Hepatocyte (in vitro differentiated cells): ENCODE results near the gene NDC80. TPM values are rescaled to one million over a fixed set of nuclear protein-coding genes. Genes with fewer than 3 reads are reported as not detected.
A peak's percentile ranks its signal among the peaks of the same experiment; 100 is the strongest.

ENCODE experiments used
- DNase-seq: peaks from one replicate; pipeline ENCODE4 v3.0.0-alpha.2; 2016; ENCODE audit warnings: low spot score
- H2AFZ ChIP-seq: fragments of 200-600 bp; sonication (generic); 2 replicates; pipeline ENCODE4 v1.6.0; 2016; ENCODE audit warnings: antibody characterized with exemption, mild to moderate bottlenecking
- H3K27ac ChIP-seq: fragments of 200-600 bp; sonication (generic); 2 replicates; pipeline ENCODE4 v1.5.1; 2016; ENCODE audit warnings: mild to moderate bottlenecking
- H3K27me3 ChIP-seq: fragments of 200-600 bp; sonication (generic); 2 replicates; pipeline ENCODE4 v1.6.1; 2016
- H3K36me3 ChIP-seq: fragments of 200-600 bp; sonication (generic); replicated peaks from 2 replicates; pipeline ENCODE4 v1.5.1; 2016; ENCODE audit warnings: low read depth; ENCODE audit not compliant: insufficient read depth
- H3K4me1 ChIP-seq: fragments of 200-600 bp; sonication (generic); 2 replicates; pipeline ENCODE4 v1.5.1; 2016; ENCODE audit warnings: mild to moderate bottlenecking, moderate library complexity; ENCODE audit not compliant: insufficient read depth
- H3K4me2 ChIP-seq: fragments of 200-600 bp; sonication (generic); 2 replicates; pipeline ENCODE4 v1.6.0; 2016
- H3K4me3 ChIP-seq: fragments of 200-600 bp; sonication (generic); 2 replicates; pipeline ENCODE4 v1.5.1; 2016; ENCODE audit warnings: mild to moderate bottlenecking
- H3K79me2 ChIP-seq: fragments of 200-600 bp; sonication (generic); 2 replicates; pipeline ENCODE4 v1.6.0; 2017; ENCODE audit warnings: mild to moderate bottlenecking
- H3K9me2 ChIP-seq: fragments of 200-600 bp; sonication (generic); replicated peaks from 2 replicates; pipeline ENCODE4 v1.6.0; 2017; ENCODE audit warnings: mild to moderate bottlenecking; ENCODE audit not compliant: insufficient read depth
- H3K9me3 ChIP-seq: fragments of 200-600 bp; sonication (generic); 2 replicates; pipeline ENCODE4 v1.5.1; 2016; ENCODE audit warnings: low read depth, mild to moderate bottlenecking
- H4K20me1 ChIP-seq: fragments of 200-600 bp; sonication (generic); 2 replicates; pipeline ENCODE4 v1.6.0; 2016; ENCODE audit warnings: mild to moderate bottlenecking; ENCODE audit not compliant: insufficient read depth, poor library complexity, severe bottlenecking
- CTCF ChIP-seq: fragments of 200-600 bp; sonication (generic); IDR thresholded peaks from 2 replicates; pipeline ENCODE4 v1.5.1; 2016; ENCODE audit warnings: antibody characterized with exemption, mild to moderate bottlenecking; ENCODE audit not compliant: poor library complexity
- EZH2 ChIP-seq: fragments of 200-600 bp; sonication (generic); IDR thresholded peaks from 2 replicates; pipeline ENCODE4 v1.6.1; 2016; ENCODE audit warnings: antibody characterized with exemption, mild to moderate bottlenecking, borderline replicate concordance
- EZH2phosphoT487 ChIP-seq: fragments of 200-600 bp; sonication (generic); IDR thresholded peaks from one replicate; pipeline ENCODE4 v1.6.1; 2018; ENCODE audit warnings: antibody characterized with exemption, mild to moderate bottlenecking, low read depth, moderate library complexity; ENCODE audit not compliant: unreplicated experiment, severe bottlenecking
- WGBS: methylation state at CpG from one replicate; pipeline ENCODE4 v1.1.6; 2016; ENCODE audit warnings: low lambda C conversion rate; ENCODE audit errors: missing lambda C conversion rate; 5-methylcytosine and 5-hydroxymethylcytosine counted together
- polyA plus RNA-seq: library from polyadenylated mRNA; unstranded; fragments of >200 nt; fragmentation: Nextera tagmentation; extraction: Ambion mirVana; gene quantifications from 2 replicates; pipeline ENCODE4 v1.2.1, GENCODE V29; 2016
- total RNA-seq: library from RNA; depleted of rRNA; stranded (reverse); fragments of >200 nt; gene quantifications from 2 replicates; pipeline ENCODE4 v1.2.3, GENCODE V29; 2014

NDC80 gene
- total and polyA plus RNA-seq, 2 experiments from 2014 or later, result 3.9 to 6.5 TPM

DNA sequence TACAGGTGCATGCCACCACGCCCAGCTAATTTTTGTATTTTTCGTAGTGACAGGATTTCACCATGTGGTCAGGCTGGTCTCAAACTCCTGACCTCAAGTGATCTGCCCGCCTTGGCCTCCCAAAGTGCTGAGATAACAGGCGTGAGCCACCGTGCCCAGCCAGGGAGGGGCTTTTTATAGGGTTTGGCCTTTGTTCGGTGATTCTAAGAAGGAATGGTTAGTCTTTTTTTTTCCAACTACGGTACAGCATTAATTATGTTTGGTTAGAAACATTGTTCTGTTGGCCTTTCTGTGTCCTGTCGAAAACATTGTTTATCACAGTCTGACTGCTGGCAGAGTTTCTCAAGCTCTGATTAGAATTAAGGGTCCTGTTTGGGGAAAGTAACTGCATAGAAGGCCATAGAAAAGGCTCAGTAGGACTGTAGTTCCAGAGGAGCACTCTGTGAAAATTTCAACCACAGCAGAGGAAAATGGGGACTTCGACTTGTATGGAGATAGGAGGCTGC lies 64.8 kb downstream of the NDC80 start:
- Histone ChIP-seq H3K36me3 (no peaks in the 10 kb centered on the region), H3K9me3 (no peaks in the 10 kb centered on the region), H3K9me2 (no peaks in the 10 kb centered on the region), H3K79me2 (no peaks in the 10 kb centered on the region), H3K4me2 (no peak overlapping the region), H3K4me3 (no peak overlapping the region), H3K27ac (peak overlapping the region; percentile 25), H3K4me1 (no peaks in the 10 kb centered on the region), H2AFZ (peak overlapping the region; percentile 29), H3K27me3 (no peaks in the 10 kb centered on the region), H4K20me1 (no peaks in the 10 kb centered on the region)
- TF ChIP-seq EZH2phosphoT487 (no peak), CTCF (no peak), EZH2 (no peak)
- no peak for DNase-seq
- 73% methylated on average over 9 of the region's 9 CpGs for WGBS

GRCh38 chr18:2641638-2642037 lies 70.3 kb downstream of the NDC80 start:
- H3K4me1 ChIP-seq, result no peaks in the 10 kb centered on the region
- no peak overlapping the region for H2AFZ ChIP-seq
- no peaks in the 10 kb centered on the region for H3K9me3 ChIP-seq
- no peak overlapping the region for H3K4me3 ChIP-seq
- no peaks in the 10 kb centered on the region for H3K79me2 ChIP-seq
- no peaks in the 10 kb centered on the region for H4K20me1 ChIP-seq
- peaks cover 4% of the 10 kb centered on the region for H3K27me3 ChIP-seq
- WGBS, result 67% methylated on average over 2 of the region's 2 CpGs
- no peak for DNase-seq
- H3K4me2 ChIP-seq, result no peak overlapping the region
- H3K27ac ChIP-seq, result no peak overlapping the region
- no peaks in the 10 kb centered on the region for H3K36me3 ChIP-seq
- TF ChIP-seq CTCF, result no peak
- no peak for TF ChIP-seq EZH2phosphoT487
- TF ChIP-seq EZH2, result no peak
- no peaks in the 10 kb centered on the region for H3K9me2 ChIP-seq

- WGBS, result 84% methylated on average over 1 of the region's 1 CpG
- H3K36me3 ChIP-seq, result no peaks in the 10 kb centered on the region
- DNase-seq, result no peak
Observed at GRCh38 chr18:2642771-2643170, 71.4 kb downstream of the NDC80 start.

More at GRCh38 chr18:2642771-2643170, 71.4 kb downstream of the NDC80 start:
- no peak overlapping the region for H3K4me3 ChIP-seq
- H3K27ac ChIP-seq, result no peak overlapping the region
- no peak overlapping the region for H2AFZ ChIP-seq
- H3K79me2 ChIP-seq, result no peaks in the 10 kb centered on the region
- TF ChIP-seq CTCF (no peak), EZH2 (no peak), EZH2phosphoT487 (no peak)
- no peaks in the 10 kb centered on the region for H3K4me1 ChIP-seq
- no peaks in the 10 kb centered on the region for H3K9me2 ChIP-seq
- peaks cover 4% of the 10 kb centered on the region for H3K27me3 ChIP-seq
- no peak overlapping the region for H3K4me2 ChIP-seq
- no peaks in the 10 kb centered on the region for H4K20me1 ChIP-seq
- H3K9me3 ChIP-seq, result no peaks in the 10 kb centered on the region
